Measurements from ENCODE around the gene SLC1A3. TPM values are rescaled to one million over a fixed set of nuclear protein-coding genes. Genes with fewer than 3 reads are reported as not detected.

The SLC1A3 gene
- total RNA-seq, 4 donors from 2014 or later = 11.3 to 26.5 (median 21.2) TPM

- H3K4me3 ChIP-seq = no peak overlapping the region
These were observed 96.9 kb downstream of the SLC1A3 start for GRCh38 chr5:36703245-36703860.

GRCh38 chr5:36704131-36704530 is 97.7 kb downstream of the SLC1A3 start:
- TF ChIP-seq POLR2A (IDR thresholded peaks at IDR 0.05; ENCODE audit: low read depth) (no peak), EP300 (IDR thresholded peaks at IDR 0.05) (no peak), POLR2AphosphoS5 (IDR thresholded peaks at IDR 0.05) (no peak), CTCF (IDR thresholded peaks at IDR 0.05) (no peak)
- intact Hi-C loops (cut with DNase I) = no loop called here
- peaks cover 19 to 28% (median 25%) of the 10 kb centered on the region in 4 donors for H3K4me1 ChIP-seq
- H3K27me3 ChIP-seq = no peaks in the 10 kb centered on the region
- H3K4me3 ChIP-seq = no peak overlapping the region
- no peaks in the 10 kb centered on the region for H3K36me3 ChIP-seq
- WGBS = 47% methylated on average over 1 of the region's 1 CpG
- H3K27ac ChIP-seq (replicated peaks in 1 of 4) = no peak overlapping the region
- H3K9me3 ChIP-seq = peaks cover 0 to 4% (median 0%) of the 10 kb centered on the region in 4 donors
- DNase-seq (ENCODE audit: extremely low spot score) = no peak

More at GRCh38 chr5:36703245-36703860, 96.9 kb downstream of the SLC1A3 start:
- H3K9me3 ChIP-seq = peaks cover 0 to 4% (median 0%) of the 10 kb centered on the region in 4 donors
- H3K4me1 ChIP-seq = peaks cover 19 to 28% (median 25%) of the 10 kb centered on the region in 4 donors
- intact Hi-C loops (cut with DNase I) = no loop called here
- no peak overlapping the region for H3K27ac ChIP-seq (replicated peaks in 1 of 4)
- no peaks in the 10 kb centered on the region for H3K27me3 ChIP-seq
- 76% methylated on average over 5 of the region's 5 CpGs for WGBS
- no peak for TF ChIP-seq POLR2A (IDR thresholded peaks at IDR 0.05; ENCODE audit: low read depth)
- no peak for TF ChIP-seq EP300 (IDR thresholded peaks at IDR 0.05)
- TF ChIP-seq CTCF (IDR thresholded peaks at IDR 0.05) = no peak
- no peak for TF ChIP-seq POLR2AphosphoS5 (IDR thresholded peaks at IDR 0.05)
- DNase-seq (ENCODE audit: extremely low spot score) = no peak
- no peaks in the 10 kb centered on the region for H3K36me3 ChIP-seq

GRCh38 chr5:36705055-36705454 is 98.6 kb downstream of the SLC1A3 start:
- Histone ChIP-seq H3K27ac (replicated peaks in 1 of 4) (no peak overlapping the region), H3K9me3 (peaks cover 0 to 4% (median 0%) of the 10 kb centered on the region in 4 donors), H3K4me3 (no peak overlapping the region), H3K27me3 (no peaks in the 10 kb centered on the region), H3K4me1 (peaks cover 19 to 28% (median 23%) of the 10 kb centered on the region in 4 donors), H3K36me3 (no peaks in the 10 kb centered on the region)
- TF ChIP-seq EP300 (IDR thresholded peaks at IDR 0.05) (no peak), POLR2AphosphoS5 (IDR thresholded peaks at IDR 0.05) (no peak), POLR2A (IDR thresholded peaks at IDR 0.05; ENCODE audit: low read depth) (no peak), CTCF (IDR thresholded peaks at IDR 0.05) (no peak)
- no peak for DNase-seq (ENCODE audit: extremely low spot score)
- WGBS = 68% methylated on average over 3 of the region's 3 CpGs
- intact Hi-C loops (cut with DNase I) = no loop called here

- peaks cover 9 to 20% (median 17%) of the 10 kb centered on the region in 4 donors for H3K4me1 ChIP-seq
- H3K36me3 ChIP-seq = no peaks in the 10 kb centered on the region
- TF ChIP-seq POLR2A (IDR thresholded peaks at IDR 0.05; ENCODE audit: low read depth) (no peak), CTCF (IDR thresholded peaks at IDR 0.05) (no peak), POLR2AphosphoS5 (IDR thresholded peaks at IDR 0.05) (no peak), EP300 (IDR thresholded peaks at IDR 0.05) (no peak)
- 62% methylated on average over 4 of the region's 4 CpGs for WGBS
- intact Hi-C loops (cut with DNase I) = no loop called here
- H3K4me3 ChIP-seq = no peak overlapping the region
- no peak for DNase-seq (ENCODE audit: extremely low spot score)
- no peaks in the 10 kb centered on the region for H3K27me3 ChIP-seq
- no peak overlapping the region for H3K27ac ChIP-seq (replicated peaks in 1 of 4)
- peaks cover 0 to 4% (median 0%) of the 10 kb centered on the region in 4 donors for H3K9me3 ChIP-seq
These were observed 100.3 kb downstream of the SLC1A3 start for GRCh38 chr5:36706662-36707061.
